Activated CD8-positive, alpha-beta memory T cell treated with anti-CD3 and anti-CD28 coated beads for 1 hour (primary cell): ENCODE results near the gene RIMBP2.

Experiments
- DNase-seq, 2 donors: peaks; one replicate each; pipeline ENCODE4 v3.0.0-alpha.2; 2020; ENCODE audit warnings: low read depth in 1 of 2; ENCODE audit errors: extremely low read depth in 1 of 2

RIMBP2 gene

DNA sequence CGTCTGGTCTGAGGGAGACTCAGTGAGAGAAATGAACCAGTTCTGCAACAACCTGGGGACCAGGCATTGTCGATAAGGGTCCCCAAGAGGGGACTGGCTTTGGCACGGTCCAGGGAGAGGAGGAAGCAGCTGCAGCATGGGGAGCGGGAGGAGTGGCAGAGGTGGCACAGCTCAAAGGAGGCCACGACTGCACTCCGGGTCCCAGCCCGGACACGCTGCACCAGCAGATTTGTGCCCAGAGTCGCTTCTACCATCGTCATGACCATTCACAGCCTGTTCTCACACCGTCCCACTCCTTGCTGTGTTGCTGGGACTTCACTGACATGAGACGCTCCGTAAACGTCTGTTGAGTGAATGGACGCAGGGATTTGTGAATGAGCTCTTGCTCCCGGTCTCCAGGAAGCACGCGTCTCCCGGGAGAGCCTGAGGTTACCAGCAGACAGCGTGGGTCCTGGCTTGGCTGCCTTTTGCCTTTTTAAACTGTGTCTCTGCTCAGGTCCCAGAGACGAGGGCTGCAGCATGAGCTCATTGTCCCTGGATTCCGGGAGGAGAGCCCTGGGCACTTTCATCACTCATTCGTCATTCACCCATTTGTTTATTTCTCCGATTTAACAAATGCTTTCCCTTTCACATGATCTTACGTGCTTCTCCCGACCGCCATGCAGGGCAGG is 241.4 kb downstream of the RIMBP2 start:
- no peak for DNase-seq

DNA sequence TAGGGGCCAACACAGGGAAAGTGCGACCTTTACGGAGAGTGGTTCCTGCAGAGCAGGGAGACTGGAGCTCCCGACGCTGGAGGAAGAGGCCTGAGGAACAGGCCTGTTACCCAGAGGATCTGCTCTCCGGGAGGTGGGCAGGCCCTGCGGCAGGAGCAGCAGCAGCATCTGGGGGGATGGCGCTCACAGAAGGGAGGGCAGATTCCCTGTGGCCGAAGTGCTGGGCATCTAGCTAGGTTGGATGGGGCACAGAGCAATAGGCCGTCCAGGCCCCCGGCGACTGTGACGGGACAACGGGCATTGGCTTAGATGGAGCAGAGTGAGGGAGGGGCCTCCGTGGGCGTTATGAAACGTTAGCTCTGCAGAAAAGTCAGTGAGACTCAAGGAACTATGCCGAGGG is 242.8 kb downstream of the RIMBP2 start:
- no peak for DNase-seq

DNA sequence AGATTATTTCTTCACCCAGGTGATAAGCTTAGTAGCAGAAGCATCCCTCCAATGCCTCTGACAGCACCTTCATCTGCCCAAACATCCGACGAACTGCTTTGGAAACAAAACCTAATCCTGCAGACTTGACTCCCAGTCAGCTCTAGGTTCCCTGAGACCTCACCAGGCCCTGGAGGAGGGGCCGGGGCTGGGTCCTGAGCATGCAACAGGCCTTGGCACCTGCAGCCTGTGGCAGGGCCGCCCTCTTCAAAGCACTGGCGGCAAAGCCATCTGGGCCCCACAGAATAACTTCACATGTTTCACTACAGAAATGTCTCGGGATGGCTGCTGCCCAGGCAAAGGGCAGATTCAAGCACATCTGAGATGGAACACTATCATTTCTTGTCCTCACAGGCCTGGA is 245.1 kb downstream of the RIMBP2 start:
- no peak for DNase-seq

DNA sequence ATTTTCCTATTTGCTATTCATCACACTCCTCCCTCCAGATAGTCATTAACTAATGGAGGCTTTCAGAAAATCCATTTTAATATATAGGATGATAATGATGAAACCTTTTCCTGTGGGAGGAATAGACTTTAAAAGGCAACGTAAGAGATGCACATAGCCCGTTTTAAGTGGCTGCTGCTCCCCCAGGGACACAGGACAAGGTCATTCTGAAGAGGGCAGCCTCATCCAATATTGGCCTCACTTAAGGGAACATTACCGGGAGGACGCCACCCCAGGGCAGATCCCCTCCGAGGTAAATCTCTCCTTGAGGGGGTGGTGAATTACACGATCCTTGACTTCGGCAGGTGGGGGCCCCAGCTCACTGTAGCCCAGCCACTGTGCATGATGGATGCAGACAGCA is 246.5 kb downstream of the RIMBP2 start:
- DNase-seq = no peak

DNA sequence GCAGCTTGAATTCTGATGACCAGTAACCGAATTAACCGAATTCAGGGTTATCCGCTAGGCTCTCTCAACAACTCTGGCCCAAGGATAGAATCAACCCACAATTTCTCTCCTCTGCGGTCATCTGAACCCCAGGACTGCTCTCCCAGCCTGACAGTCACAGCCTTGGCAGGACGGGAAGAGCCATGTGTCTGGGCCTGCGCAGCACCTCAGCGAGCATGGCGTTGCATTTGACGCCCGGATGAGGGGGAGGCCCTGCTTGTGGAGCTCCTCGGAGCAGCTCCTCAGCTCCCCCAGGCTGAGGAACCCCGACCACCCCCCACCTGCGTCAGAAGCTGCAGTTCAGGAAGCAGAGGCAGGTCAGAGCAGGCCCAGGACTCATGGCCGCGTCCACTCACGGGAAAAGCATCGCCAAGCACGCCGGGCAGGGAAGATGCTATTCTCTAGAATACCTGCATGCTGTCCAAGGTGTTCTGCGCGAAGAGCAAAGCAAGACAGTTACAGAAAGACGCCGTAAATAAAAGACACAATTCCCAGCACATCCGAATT is 247.3 kb downstream of the RIMBP2 start:
- DNase-seq = no peak

DNA sequence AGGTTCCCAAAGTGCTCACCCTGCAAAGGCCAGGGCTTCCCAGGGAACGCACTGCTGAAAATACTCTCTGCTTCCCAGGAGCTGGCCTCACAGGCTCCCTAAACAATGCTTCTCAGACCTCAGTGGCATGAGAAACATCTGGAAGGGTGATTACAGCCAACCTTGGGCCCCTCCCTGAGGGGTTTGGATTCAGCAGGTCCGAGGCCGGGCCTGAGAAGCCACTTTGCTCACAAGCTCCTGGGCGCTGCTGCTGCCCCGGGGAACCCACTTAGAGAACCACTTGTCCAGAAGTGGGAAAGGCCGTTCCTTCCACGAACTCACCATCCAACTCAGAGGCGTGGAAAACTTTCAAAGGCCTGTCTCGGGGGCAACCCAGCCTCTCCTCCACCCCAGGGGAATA is 247.9 kb downstream of the RIMBP2 start:
- no peak for DNase-seq

DNA sequence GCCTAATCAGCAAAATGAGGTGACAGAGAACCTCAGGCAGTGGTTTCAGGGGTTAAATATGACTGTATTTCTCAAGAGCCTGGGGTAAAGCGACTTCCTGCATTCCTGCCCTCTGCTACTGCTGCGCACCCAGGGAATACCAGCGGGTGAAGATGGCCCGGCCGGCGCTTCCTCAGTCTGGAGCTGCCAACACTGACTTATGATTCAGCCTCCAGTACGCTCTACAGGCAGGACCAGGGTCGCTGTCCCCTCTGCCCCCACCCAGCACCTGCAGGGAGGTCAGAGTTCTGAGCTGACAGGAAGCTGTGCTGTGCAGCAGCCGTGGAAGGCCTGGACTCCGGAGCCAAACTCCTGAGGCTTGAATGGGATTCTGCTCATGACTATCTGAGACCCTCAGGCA is 250.5 kb downstream of the RIMBP2 start:
- DNase-seq = no peak

DNA sequence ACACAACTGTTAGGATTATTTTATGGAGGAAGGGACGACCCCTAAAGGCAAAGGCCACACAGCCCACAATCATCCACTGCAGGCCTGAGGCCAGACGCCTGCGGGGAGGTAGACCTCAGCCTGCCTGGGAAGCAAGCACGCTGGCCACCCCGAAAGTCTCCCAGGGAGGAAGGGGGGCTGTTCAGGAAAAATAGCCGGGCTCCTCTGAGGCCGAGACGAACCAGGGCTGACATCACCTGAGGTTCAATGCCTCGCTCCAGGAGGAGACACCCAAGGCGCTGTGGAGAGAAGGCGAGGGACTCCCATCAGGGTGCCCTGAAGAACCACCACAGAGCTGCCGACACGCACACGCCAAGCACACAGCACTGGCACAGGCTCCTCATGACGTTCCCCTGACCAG is 251.1 kb downstream of the RIMBP2 start:
- no peak for DNase-seq

DNA sequence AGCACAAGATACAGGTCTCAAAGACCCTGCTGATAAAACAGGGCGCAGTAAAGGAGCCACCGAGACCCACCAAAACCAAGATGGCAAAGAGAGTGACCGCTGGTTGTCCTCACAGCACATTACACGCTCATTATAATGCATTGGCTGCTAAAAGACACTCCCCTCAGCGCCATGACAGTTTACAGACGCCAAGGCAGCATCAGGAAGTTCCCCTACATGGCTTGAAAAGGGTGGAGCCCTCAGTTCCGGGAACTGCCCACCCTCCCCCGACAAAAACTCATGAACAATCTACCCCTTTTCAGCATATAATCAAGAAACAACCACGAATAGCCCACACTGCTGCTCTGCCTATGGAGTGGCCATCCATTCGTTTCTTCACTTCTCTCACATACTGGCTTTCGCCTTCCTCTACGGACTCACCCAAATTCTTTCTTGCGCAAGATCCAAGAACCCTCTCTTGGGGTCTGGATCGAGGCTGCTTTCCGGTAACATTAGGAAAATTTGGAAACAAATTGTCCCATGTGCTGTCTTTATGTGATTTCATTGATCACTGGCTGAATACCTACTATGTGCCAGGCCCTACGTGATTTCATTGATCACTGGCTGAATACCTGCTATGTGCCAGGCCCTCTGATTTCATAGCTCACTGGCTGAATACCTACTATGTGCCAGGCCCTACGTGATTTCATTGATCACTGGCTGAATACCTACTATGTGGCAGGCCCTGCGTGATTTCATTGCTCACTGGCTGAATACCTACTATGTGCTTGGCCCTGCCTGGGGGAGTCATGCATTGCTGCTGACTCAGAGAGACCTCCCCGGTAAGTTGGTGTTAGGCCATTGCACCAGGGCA is 252.1 kb downstream of the RIMBP2 start:
- no peak for DNase-seq

DNA sequence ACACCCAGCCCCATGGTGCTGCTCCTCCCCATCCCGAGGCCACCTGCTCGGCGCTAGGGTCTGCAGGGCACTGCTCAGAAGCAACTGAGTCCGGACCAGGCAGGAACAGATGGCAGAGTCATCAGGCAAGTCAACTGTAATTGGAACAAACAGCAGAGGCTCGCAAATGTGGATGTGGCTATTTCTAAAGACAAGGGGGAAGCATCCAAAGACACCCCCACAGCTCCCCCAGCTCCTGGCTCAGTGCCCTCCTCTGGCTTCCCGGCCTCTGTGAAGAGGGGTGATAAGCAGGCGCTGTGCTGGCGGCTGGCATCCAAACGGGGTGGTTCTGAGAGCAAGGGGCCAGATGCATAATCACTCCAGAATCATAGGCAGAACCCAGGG is 252.8 kb downstream of the RIMBP2 start:
- no peak for DNase-seq

DNA sequence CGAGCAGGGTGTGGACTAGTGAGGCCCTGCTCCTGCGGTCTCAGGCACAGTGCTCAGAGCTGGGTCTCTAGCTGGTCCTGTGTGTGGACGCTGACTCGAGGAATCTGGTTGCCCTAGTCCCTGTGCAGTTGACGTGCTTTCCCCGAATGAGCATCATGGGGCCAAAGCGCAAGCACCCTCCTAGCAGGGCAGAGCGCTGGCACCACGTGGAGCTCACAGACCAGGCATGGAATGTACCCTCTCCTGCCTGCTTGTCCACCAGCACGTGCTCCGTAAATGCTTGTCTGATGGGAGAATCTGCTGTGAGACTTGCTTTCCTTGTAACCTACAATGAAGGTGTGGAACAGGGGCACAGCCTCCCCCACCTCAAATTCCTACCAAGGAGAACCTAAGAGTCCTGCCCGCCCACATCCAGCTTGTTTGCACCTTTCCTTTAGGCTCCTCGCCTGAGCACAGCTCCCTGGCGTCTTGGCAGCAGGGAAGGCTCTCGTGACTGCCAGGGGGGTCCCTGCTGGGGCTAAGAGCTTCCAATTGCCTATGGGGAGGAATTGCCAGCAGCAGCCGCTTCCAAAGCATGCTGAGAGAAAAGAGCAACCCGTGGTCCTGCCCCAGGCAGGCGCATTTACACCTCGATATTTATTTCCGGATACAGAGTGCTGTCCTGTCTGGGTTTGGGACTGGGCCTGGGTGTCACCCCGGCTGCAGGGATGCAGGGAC is 253.4 kb downstream of the RIMBP2 start:
- DNase-seq = no peak

DNA sequence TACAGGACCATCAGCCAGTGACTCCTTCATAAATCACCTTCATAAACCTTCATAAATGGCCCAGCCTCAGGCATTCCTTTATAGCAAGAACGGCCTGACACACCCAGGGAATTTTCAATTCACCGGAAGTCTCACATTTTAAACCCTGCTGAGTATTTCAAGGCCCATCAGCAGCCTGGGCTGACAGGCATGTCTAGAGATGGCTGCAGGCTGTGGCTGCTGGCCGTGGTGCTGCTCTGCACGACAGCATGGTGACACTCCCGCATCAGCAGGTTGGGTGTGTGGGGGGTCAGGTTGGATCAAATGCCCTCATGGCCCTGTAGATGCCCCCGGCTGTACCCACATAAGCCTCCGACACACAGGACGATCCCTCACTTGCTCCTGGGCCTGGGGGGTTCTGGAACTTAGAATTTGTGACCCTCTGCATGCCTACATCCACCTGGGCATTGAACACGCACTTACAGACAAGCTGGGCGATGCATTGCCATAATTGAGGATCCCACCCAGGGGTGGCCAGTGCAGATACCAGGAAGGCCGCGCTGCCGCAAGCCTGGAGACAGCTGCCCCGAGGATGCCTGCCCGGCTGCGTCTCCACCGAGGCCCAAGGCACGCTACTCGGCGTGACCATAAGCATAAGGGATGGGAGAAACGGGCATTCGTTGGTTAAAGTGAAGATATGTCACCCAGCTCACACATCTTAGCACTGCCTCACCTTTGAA is 254.1 kb downstream of the RIMBP2 start:
- DNase-seq = no peak

DNA sequence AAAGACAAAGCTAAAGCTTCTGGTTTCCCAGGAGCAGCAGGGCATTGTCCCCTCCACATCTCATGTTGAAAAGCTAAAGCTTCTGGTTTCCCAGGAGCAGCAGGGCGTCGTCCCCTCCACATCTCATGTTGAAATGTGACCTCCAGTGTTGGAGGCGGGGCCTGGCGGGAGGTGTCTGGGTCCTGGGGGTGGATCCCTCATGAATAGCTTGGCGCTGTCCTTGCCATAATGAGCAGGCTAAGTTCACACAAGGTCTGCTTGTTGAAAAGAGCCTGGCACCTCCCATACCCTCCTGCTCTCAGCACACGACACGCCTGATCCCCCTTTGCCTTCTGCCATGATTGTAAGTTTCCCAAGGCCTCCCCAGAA is 254.7 kb downstream of the RIMBP2 start:
- no peak for DNase-seq

DNA sequence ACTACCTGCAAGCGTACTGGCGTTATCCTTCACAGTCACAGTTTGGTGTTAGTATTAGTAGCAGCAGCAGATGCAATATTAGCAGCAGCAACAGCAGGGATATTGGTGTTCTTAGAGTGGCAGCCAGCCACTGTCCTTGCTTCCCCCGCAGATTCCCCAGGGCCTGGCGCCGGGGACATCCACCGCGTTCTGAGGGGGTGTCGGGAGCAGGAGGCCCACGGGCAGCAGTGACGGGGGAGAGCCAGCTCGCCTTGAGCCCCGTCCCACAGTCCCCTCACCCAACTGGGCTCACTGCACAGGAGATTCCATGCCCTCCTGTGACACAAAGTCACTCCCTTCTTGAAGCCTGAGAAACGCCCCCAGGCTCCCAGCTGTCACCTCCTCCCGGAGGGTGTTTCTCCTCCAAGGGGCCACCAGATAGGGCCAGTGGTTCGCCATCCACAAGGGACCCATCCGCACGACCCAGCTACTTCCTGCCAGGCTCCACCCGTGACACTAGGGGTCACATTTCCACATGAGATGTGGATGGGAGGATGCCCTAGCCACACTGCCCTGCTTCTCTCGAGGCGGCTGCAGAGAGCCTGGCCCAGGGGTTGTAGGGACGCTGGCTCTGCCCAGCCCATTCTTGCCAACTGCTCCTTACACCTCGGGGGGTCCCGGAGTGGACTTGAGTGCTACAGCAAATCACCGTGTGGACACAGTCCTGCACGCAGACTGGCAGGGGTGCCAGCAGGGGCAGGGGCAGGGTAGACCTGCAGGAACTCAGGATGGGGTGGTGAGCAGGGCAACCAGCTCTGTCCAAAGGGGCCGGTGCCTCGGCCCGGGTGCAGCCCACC is 255.3 kb downstream of the RIMBP2 start:
- no peak for DNase-seq

DNA sequence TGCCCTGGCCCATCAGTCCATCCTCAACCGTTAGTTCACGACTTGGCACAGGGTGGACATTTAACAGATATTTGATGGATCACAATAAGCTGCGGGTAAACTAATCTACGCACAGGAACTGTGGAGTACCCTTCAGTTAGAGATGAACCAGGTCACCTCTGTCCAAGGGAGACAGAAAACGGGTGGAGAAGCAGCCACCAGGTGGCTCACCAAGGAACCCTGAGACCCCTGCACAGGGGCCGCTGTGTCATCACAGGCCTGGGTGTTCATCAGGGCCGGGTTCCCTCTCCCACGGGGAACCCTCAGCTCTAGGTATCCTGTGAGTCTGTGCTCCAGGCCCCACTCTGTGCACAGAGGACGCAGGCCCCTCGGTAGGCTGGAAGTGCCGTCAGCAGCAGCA is 256.2 kb downstream of the RIMBP2 start:
- no peak for DNase-seq

DNA sequence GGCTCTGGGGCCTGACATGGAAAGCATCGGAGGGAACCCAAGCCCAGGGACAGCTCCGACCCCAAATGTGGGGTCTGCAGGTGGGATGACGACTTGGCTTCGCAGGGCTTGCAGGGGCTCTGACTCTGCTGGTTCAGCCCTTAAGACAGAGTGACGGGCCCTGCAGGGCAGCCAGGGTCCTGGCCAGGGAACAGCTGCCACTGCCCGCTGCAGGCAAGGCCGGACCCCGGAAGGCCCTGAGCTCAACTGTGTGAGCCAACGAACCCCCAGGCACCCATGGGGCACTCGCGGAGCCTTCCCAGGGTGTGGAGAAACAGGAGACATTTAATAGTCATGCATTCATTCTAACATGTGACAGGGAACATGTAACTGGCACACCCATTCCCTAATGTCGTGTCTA is 257.8 kb downstream of the RIMBP2 start:
- no peak for DNase-seq

DNA sequence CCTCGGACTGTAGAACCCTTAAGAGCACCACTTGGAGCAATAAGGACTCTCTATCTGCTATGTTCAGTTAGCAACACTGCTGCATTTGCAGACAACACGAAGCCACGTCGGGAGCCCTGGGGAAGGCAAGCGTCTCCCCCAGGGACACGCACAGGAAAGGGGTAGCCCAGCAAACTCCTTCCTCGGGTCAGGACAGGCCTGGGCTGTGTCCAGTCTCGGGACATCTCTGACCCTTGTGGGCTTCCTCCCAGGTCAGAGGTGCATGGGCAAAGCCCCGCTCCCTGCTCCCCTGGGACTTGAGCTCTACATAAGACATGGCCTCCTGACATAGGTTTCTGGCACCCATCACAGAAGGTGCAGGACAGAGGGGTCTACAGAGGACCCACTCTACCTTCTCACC is 258.9 kb downstream of the RIMBP2 start:
- no peak for DNase-seq

DNA sequence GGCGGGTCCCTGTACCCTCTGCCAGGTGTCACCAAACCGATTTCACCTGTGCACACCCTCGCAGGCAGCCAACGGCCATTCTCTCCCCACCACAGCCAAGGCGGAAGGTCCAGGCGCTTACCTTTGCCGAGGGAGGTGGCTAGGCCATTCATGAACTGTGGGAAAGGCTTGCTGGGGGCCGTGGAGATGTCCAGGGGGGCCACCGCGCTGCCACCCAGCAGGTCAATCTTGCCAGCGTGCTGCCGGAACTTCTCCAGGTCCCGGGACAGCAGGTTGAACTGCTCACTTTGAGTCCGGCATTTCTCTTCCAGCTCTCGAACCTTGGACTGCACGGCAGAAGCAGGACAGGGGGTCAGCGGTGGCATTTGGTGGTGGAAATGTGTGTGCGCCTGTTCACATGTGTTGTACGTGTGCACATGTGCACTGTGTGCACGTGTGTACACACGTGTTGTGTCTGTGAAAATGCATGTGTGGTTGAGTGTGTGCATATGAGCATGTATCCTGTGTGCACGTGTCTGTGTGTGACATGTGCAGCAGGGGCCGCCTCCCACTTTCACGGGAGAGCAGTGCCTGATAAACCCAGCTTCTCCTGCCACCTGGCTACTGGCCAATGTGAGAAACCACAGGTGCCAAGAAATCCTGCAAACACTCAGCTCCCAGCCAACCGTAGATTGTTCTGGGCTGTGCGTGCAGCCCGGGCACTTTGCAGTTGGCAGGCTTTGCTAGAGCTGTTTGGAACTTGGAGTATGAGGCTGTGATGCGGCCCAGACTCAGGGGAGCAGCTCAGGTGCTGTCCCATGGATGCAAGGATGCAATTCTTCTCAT is 259.5 kb downstream of the RIMBP2 start:
- no peak for DNase-seq

DNA sequence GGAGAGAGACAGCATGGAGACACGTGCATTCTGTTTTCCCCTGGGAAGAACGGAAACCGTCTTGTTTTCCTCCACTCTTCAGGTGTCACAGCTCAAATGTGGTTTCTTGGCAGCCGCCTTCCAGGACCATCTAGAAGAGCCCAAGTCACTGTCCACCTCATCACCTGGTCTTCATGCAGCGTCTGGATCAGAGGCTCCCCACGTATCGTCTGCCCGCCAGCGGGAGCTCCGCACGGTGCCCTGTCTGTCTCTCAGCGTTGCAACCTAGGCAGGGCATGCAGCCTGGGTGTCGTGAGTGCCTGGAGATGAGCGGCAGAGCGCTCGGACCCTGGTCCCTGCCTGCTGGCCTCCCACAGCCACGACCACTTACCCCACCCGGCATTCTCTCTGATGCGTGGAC is 260.9 kb downstream of the RIMBP2 start:
- no peak for DNase-seq
